ENCODE measurements around the gene EGF. TPM values are rescaled to one million over a fixed set of nuclear protein-coding genes. Genes with fewer than 3 reads are reported as not detected.

EGF gene
- total RNA-seq, 2 experiments from 2014 or later: not detected

GRCh38 chr4:110046588-110047049, 133.9 kb downstream of the EGF start:
- no peak for DNase-seq
- Mint-ChIP-seq H3K27ac (no peak overlapping the region), H3K4me1 (peaks cover 3% of the 10 kb centered on the region), H3K4me3 (no peak overlapping the region), H3K9me3 (no peaks in the 10 kb centered on the region), H3K27me3 (no peaks in the 10 kb centered on the region), H3K36me3 (ENCODE audit: low read depth) (no peaks in the 10 kb centered on the region)
- ChIA-PET POLR2A (no interaction called here), CTCF (interaction anchor here (0.5 to 1.3 kb wide), 3 partner anchors 12 to 173 kb away, joined by 3 to 5 read pairs (median 3); no protein-coding TSS in a partner anchor)

- POLR2A ChIA-PET: no interaction called here
- H3K9me3 Mint-ChIP-seq: no peaks in the 10 kb centered on the region
- H3K36me3 Mint-ChIP-seq (ENCODE audit: low read depth): no peaks in the 10 kb centered on the region
- DNase-seq: peak; percentile 69
- no peak overlapping the region for H3K4me3 Mint-ChIP-seq
- CTCF ChIA-PET: interaction anchor here (0.6 to 3.4 kb wide), 6 partner anchors 9 to 354 kb away, joined by 3 to 10 read pairs (median 4); no protein-coding TSS in a partner anchor
- peaks cover 6% of the 10 kb centered on the region for H3K4me1 Mint-ChIP-seq
- no peak overlapping the region for H3K27ac Mint-ChIP-seq
- H3K27me3 Mint-ChIP-seq: no peaks in the 10 kb centered on the region
These were observed 137.6 kb downstream of the EGF start for GRCh38 chr4:110049951-110050925.

GRCh38 chr4:110055158-110055768, 142.6 kb downstream of the EGF start:
- Mint-ChIP-seq H3K4me3 (peak overlapping the region; percentile 2), H3K9me3 (no peaks in the 10 kb centered on the region), H3K27me3 (no peaks in the 10 kb centered on the region), H3K4me1 (peaks cover 40% of the 10 kb centered on the region), H3K36me3 (ENCODE audit: low read depth) (peaks cover 5% of the 10 kb centered on the region), H3K27ac (no peak overlapping the region)
- CTCF ChIA-PET: interaction anchor here (0.8 to 1.9 kb wide), 6 partner anchors 9 to 148 kb away, joined by 3 to 5 read pairs (median 3); no protein-coding TSS in a partner anchor
- peak; percentile 12 for DNase-seq
- POLR2A ChIA-PET: interaction anchor here (0.5 to 0.6 kb wide), 2 partner anchors 140 to 143 kb away, joined by 3 read pairs; no protein-coding TSS in a partner anchor

- DNase-seq: no peak
- H3K4me3 Mint-ChIP-seq: peak overlapping the region; percentile 60
- H3K9me3 Mint-ChIP-seq: no peaks in the 10 kb centered on the region
- POLR2A ChIA-PET: no interaction called here
- no peaks in the 10 kb centered on the region for H3K27me3 Mint-ChIP-seq
- H3K36me3 Mint-ChIP-seq (ENCODE audit: low read depth): peaks cover 7% of the 10 kb centered on the region
- H3K4me1 Mint-ChIP-seq: peaks cover 56% of the 10 kb centered on the region
- H3K27ac Mint-ChIP-seq: peak overlapping the region; percentile 89
- CTCF ChIA-PET: interaction anchor here (0.6 to 2.2 kb wide), 3 partner anchors 9 to 141 kb away, joined by 4 to 6 read pairs (median 5); no protein-coding TSS in a partner anchor
These were observed 146.0 kb downstream of the EGF start for GRCh38 chr4:110058677-110059076.

GRCh38 chr4:110059556-110060191, 147.0 kb downstream of the EGF start:
- peaks cover 56% of the 10 kb centered on the region for H3K4me1 Mint-ChIP-seq
- H3K9me3 Mint-ChIP-seq: no peaks in the 10 kb centered on the region
- no peaks in the 10 kb centered on the region for H3K27me3 Mint-ChIP-seq
- peaks cover 7% of the 10 kb centered on the region for H3K36me3 Mint-ChIP-seq (ENCODE audit: low read depth)
- POLR2A ChIA-PET: interaction anchor here (0.7 kb wide), 1 partner anchor 141 kb away, joined by 4 read pairs; no protein-coding TSS in a partner anchor
- peak; percentile 16 for DNase-seq
- CTCF ChIA-PET: interaction anchor here (0.6 to 2.2 kb wide), 5 partner anchors 10 to 218 kb away, joined by 3 to 6 read pairs (median 4); no protein-coding TSS in a partner anchor
- H3K4me3 Mint-ChIP-seq: peak overlapping the region; percentile 60
- H3K27ac Mint-ChIP-seq: peak overlapping the region; percentile 89

- CTCF ChIA-PET: no interaction called here
These were observed 148.4 kb downstream of the EGF start for GRCh38 chr4:110061076-110061475.

More at GRCh38 chr4:110061076-110061475, 148.4 kb downstream of the EGF start:
- H3K27ac Mint-ChIP-seq: peak overlapping the region; percentile 89
- POLR2A ChIA-PET: no interaction called here
- DNase-seq: no peak
- H3K9me3 Mint-ChIP-seq: no peaks in the 10 kb centered on the region
- peaks cover 44% of the 10 kb centered on the region for H3K4me1 Mint-ChIP-seq
- no peak overlapping the region for H3K4me3 Mint-ChIP-seq
- peaks cover 7% of the 10 kb centered on the region for H3K36me3 Mint-ChIP-seq (ENCODE audit: low read depth)
- H3K27me3 Mint-ChIP-seq: no peaks in the 10 kb centered on the region

Other genes with a start within 250 kb of the EGF start
- gene CASP6, start 209.4 kb upstream of the EGF start, total RNA-seq: 10 to 100 TPM; 25.7 to 31.5 TPM
- 10 to 100 TPM; 18.7 TPM for gene PLA2G12A, start 182.8 kb upstream of the EGF start, total RNA-seq
- not detected for gene CFI, start 110.9 kb upstream of the EGF start, total RNA-seq
- gene GAR1, start 97.1 kb upstream of the EGF start, total RNA-seq: 10 to 100 TPM; 23.6 to 24.3 TPM
- gene RRH, start 84.9 kb upstream of the EGF start, total RNA-seq: under 1 TPM in 1 of 2 experiments, not detected in 1; 0.22 TPM
- gene LRIT3, start 64.8 kb upstream of the EGF start, total RNA-seq: under 1 TPM; 0.15 to 0.20 TPM

Data from activated CD4-positive, alpha-beta T cell treated with anti-CD3 and anti-CD28 coated beads, Interleukin-2, amount 10 ng/mL, durations not matched to agents 7 days and 5 days (primary cell).